NCI-H510A treated with DMSO at 0.1 percent for 48 hours (cell line): ENCODE measurements around the gene KLRF2.

Source experiments
- DNase-seq: peaks from one replicate; lab custom pipeline; 2025; lab: John Stamatoyannopoulos, UW

KLRF2 gene

DNA sequence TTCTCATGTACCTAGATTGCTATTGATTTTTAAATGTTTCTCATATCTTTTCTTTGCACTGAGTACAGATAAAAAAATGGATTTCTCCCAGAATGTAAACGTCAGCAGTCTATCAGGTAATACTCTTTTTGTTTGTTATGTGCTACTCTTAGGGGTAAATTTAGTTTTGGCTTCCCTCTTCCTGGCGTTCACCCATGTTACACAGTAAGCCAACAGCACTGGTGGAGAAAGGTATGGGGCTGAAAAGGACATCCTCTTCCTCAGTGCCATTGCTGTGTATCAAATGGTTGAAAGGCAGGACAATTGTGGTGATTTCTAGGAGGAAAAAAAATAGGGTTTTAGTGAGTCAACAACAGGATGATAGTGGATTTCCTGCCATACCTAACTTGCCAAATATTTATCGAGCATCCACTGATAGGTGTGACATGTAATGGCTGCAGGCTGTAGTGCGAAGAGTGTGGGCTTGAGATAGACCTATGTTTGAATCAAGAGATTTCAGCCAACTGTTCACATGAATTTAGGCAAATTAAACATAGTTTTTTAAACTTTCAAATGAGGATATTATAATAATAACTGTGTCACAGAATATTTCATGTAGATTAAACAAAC is 7.5 kb downstream of the KLRF2 start:
- no peak for DNase-seq

DNA sequence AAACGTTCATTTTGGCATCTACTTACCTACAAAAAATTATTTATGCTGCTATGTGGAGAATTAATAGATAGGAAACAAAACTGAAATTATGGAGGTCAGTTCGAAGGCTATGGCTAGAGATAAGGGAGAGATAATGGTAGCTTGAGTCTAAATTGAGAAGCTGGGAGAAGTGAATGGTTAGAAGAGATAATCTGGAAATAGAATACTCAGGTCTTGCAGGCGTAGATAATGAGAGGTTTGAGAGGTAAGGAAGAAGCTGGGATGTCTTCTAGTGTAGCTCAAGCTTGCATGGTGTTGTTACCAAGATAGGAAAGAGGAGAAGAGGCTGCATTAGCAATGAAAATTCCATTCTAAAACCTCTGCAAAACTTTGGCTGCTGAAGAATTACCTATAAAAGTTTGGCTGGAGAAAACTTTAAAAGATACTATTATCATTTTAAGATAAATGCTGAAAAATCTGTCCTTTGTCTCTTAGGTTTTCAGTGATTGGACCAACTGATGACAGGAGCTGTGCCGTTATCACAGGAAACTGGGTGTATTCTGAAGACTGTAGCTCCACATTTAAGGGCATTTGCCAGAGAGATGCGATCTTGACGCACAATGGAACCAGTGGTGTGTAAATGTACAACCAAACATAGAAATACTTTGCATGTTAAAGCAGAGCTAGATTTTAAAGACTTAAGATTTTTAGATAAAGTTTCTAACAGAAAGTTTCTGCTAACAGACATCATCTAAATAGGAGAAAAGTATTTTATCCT is 14.1 kb downstream of the KLRF2 start:
- no peak for DNase-seq

DNA sequence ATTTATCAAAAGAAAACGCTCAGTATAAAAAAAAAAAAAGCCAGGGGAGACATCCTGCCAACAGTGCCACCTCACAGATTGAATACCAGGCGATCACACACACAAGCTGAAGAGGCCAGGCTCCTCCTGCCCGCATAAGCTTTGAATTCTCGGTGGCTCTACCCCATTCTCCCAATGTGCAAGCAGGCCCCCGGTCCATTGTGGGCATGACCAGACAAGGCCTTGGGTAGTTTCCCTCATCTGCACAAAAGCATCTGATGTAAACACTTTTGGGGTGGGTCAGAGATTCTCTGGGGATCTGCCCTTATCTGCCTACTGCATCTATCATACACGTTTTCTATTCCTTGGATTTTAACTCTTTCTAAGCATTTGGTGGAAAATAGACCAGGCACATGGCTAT is 16.2 kb downstream of the KLRF2 start:
- no peak for DNase-seq

DNA sequence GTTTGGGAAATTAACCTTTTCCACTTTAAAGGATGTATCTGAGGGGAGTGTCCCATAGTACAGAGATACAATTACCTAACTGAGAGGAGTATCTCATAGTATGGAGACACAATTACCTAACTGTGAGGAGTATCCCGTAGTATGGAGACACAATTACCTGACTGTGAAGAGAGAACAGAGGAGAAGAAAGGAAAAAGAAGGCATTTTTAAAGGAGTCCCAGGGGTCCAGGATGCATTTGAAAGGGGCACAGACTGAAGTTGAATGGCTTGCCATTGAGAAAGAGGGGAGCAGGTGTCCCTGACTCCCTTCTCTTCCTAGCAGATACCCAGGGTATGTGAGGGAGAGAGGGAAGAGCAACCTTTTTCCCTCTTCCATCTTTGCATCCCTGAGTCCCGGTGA is 17.9 kb downstream of the KLRF2 start:
- no peak for DNase-seq

DNA sequence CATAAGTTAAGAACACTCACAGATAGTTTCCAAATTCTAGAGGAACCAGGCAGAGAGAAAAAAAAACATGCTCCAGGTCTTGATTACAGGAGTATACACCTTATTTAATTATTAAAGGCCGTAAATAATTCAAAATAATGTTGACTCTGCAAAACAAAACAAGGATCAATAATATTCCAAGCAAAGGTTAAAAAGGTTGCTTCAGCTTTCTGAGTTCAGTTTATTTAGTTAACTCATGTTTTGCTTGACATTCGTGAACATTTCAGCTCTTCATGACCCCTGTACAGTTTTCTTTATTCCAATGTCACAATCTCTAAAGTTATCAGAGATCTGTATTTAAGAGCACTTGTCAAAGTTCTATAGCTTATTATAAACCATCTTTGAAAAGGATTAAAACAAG is 19.6 kb downstream of the KLRF2 start:
- no peak for DNase-seq

DNA sequence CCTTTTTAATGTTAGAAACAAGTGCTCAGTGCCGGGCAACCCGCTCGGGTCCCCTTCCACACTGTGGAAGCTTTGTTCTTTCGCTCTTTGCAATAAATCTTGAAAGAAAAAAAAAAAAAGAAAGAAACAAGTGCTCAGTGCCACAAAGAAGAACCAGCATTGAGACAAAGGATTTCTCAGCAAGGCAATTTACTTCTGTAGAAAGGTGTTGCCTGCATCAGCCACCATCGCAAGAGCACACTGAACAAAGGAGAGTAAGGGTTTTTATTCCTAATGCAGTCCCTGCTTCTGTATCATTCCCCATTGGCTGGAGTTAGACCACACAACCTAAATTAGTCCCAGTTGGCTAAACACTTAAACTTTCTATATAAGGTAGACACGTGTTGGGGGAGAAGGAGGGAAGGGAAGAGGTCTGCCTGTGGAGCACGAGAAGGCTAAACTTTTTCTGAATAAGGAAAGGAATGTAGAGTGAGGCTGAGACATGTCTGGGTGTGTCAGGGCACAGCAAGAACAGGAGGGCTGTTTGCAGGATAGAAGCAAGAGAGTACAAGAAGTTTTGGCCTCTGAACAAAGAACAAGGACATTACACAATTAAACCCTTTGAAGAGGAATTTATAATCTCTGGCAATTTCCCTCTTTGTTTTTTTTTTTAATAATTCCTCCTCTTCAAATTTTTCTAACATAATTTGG is 21.4 kb downstream of the KLRF2 start:
- DNase-seq: no peak

DNA sequence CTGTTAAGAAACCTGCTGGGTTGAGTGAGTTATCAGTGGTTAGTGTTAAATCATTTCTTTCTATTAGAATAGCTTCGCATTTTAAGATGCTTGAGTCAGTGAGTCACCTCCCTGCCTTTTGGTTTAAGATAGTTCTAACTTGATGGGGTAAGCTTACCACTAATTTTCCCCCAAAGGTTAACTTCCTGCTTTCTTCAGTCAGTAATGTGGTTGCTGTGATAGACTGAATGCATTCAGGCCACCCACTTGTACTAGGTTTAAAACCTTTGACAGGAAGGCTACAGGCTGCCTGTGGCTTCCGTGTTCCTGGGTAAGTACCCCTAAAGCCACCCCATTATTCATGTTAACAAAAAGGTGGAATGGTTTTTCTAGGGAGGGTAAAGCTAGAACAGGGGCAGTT is 25.6 kb downstream of the KLRF2 start:
- DNase-seq: no peak

DNA sequence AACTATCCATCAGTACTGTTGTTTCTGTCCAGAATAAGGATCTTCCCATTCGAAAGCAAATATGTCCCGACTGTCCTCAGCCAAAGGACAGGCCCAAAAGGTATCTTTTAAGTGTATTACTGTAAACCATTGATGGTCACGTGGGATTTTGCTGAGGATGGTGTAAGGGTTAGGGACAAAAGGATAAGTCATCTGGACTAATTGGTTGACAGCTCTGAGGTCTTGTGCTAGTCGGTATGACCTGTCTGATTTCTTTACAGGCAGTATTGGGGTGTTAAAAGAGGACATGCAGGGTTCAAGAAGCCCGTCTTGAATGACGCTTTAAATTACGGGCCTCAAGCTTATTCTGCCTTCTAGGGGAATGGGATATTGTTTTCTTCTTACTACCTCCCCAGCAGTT is 26.5 kb downstream of the KLRF2 start:
- DNase-seq: no peak

DNA sequence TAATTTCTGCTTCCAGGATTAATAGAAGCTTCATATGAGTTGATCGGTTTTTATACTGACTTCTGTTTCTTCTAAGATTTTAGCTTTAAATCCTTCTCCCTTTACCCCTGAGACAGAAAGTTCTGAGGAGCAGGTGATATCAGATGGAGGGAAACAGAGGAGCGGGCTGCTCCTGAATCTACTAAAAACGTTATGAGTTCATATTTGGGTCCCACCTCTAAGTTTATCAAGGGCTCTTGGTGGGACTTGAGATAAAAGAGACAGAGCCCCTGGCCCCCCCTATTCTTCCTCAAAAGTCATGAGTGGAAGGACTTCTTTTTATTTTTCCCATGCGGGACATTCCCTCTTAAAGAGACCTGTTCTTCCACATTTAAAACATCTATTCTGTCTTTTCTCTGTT is 27.1 kb downstream of the KLRF2 start:
- DNase-seq: no peak

DNA sequence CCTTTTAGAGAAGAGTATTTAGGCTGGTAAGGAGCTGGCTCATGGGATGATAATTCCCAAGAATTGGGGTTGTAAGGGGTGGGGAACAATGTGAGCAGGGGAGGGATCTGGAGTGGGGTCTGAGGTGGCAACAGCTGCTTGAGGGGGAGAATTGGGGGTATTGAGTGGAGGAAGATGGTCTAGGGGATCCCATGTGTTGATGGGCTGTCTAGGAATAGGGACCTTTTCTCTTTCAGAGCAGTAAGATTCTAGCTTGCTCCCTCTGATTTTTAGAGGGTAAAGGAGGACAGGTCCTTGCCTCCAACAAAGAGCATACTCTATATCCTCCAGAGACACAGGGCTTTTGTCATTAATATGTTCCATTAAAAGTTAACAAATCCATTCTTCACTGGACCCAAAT is 28.4 kb downstream of the KLRF2 start:
- no peak for DNase-seq

DNA sequence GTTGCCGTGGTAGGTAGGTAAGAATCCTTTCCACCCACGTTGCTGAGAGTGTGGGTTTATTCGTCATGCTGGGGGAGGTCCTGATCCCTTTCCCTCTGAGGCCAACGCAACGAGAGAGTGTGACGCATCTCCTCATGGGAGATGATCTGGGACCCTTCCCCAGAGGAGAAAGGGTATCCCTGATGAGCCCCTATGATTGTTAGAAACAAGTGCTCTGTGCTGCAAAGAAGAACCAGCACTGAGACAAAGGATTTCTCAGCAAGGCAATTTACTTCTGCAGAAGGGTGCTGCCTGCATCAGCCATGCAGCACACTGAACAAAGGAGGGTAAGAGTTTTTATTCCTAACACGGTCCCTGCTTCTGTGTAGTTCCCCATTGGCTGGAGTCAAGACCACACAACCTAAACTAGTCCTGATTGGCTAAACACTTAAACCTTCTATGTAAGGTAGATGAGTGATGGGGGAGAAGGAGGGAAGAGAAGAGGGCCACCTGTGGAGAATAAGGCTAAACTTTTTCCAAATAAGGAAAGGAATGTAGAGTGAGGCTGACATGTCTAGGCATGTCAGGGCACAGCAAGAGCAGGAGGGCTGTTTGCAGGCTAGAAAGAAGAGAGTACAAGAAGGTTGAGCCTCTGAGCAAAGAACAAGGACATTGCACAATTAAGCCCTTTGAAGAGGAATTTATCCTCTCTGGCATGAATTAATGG is 29.6 kb downstream of the KLRF2 start:
- no peak for DNase-seq

DNA sequence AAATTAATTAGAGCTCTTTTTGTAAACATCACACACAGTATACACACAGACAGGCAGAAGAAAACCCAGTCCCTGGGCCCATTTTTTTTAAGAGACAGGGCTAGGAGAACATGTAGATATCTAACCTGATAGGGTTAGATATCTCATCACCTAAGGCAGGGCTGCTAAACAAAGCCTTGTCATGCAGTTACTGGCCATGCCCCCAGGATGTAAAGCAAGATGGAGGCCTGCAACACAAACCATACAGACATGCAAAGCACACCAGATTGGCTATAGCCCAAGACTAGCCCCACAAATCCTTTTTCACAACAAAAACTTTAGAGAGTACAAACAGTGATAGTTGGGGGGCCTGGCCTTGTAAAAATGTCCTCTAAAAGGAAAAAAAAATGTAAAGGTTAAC is 30.4 kb downstream of the KLRF2 start:
- no peak for DNase-seq

DNA sequence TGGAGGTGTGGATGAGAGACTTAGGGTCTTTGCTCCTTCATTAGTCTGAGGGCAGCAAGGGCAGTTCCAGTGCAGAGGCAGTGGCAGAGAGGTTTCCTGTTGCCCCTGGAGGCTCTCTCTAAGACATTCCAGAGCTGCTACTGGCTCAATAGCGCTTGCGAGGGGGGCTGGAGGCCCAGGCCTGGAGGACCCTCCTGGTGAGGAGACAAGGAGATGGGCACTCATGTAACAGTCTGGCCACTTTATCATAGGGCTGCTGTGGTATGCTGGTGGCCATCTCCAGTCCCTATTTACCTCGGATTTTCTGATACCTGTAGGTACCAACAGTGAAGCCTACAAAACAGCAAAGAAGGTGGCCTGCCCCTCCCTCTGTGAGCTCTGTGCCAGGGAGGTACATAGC is 38.2 kb downstream of the KLRF2 start:
- no peak for DNase-seq

DNA sequence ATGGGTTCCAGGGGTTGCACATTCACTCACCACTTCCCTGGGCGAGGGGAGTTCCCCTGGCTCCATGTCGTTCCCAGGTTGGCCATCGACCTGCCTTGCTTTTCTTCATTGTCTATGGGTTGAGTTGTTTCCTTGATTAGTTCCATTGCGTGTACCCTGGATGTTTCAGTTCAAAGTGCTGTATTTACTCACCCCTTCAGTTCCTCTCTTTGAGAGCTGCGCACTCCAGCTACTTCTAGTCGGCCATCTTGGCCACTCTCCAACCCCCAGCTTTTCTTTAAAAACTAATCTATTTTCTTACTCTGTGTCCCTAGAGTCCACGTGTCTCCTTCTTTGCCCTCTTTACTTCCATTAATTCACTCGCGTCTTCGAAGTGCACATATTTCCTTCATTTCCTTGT is 39.2 kb downstream of the KLRF2 start:
- DNase-seq: no peak

DNA sequence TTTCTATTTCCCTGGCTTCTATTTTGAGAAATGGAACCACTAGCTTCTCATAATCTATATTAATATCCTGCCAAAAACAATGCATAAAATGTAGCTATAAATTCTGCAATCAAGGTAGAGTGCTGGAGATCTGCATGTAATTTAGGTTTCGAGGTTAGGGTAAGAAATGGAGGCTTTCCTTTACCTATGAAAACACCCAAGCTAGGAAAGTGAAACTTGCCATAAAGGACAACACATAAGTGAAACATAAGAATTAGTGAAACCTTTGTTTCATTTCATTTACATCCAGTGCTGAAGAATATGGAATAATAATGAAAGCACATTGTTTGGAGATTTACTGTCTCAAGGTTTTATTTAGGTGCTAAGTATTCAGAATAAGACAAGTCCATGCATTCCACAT is 41.1 kb downstream of the KLRF2 start:
- no peak for DNase-seq

DNA sequence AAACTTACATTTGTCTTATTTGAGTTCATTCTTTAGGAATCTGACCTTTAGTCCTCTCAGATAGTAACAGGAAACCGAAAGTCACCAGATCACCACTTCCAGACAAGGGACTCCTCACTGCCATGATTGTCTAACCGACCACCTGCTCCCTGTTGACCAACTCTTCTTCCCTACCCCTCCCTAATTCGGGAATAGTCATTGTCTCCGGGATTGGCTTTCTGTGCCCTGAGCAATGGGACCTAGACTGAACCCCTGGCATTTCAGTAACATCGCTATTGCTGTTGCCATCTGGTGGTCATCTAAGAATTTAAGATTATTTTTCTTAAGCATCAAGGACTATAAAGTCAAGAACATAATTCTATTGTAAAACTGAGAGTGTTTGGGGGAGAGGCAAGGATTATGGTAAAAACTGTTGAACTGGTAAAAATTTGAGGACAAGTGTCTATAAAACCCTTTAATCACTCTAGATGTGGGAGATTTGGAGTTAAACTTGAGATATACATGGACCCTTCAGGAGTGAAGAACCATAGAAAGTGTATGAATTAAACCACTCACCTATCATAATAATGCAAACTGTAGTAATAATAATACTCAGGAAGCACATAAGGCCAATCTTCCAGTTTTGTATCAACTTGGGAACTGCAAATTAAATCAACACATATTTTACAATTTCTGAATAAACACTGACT is 44.6 kb downstream of the KLRF2 start:
- DNase-seq: peak; percentile 19

DNA sequence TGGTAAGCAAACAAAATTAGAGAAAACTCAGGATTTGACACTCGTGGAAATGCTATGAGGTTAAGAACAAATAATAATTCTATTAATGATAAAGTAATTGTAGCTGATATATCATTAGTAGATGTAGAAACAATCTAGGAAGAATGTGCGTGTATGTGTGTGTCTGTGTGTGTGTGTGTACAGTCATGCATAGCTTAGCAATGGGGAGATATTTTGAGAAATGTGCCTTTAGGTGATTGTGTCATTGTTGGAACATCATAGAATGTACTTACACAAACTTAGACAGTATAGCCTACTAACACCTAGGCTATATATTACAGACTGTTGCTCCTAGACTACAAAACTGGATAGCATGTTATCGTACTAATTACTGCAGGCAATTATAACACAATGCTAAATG is 45.6 kb downstream of the KLRF2 start:
- DNase-seq: no peak

DNA sequence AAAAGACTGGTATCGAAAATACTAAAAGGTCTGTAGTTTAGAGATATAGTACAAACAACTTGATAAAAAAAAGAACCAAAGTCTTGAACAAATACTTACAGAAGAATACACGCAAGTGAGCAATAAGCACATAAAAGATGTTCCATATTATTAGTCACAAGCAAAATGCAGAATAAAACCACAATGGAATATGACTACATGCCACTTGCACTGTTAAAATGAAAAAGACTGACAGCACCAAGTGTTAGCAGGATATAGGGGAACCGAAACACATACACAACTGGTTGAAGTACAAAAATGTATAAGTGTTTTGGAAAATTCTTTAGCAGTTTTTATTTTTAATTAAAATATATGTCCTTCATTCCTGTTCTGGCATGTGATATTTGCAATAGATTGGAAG is 47.3 kb downstream of the KLRF2 start:
- no peak for DNase-seq

DNA sequence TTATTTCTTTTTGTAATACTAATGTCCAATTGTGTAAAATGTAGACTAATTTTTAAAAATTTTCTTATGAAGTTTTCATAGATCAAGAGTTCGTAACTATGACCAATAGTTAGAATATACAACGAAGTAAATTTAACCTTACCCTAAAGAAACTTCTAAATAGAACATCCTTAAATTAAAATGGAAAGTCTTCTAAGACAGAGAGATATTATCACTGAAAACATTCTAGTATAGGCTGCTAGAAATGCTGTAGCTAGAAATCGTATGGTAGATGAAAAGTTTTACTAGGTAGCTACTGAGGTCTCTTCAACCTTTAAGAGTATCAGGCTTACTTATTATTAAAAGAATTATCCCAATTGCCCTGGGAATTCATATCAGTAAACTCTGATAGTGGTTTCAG is 50.0 kb downstream of the KLRF2 start:
- no peak for DNase-seq

DNA sequence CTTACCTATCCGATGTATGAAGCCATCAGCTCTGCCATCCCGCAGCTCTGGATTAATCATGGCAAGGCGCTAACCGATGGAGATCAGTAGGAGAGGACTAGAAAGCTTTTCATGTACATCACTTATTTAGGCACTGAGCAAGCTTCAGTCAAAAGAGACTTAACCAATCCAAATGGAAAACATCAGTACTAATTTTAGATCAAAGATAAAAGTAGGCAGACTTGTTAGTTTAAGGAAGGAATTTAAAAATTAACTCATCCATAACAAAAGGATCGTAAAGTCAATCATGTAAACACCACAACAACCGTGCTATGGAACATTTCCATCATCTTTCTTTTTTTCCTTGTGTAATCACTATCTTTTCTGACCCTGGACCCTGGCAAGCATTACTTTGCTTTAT is 51.0 kb downstream of the KLRF2 start, which contains the start of gene CLEC2A:
Gene CLEC2A, minus strand, starts transcription at position 101 of the 400 bp plus-strand sequence. Its CDS starts 41 bp downstream, at position 60.
- DNase-seq: no peak

DNA sequence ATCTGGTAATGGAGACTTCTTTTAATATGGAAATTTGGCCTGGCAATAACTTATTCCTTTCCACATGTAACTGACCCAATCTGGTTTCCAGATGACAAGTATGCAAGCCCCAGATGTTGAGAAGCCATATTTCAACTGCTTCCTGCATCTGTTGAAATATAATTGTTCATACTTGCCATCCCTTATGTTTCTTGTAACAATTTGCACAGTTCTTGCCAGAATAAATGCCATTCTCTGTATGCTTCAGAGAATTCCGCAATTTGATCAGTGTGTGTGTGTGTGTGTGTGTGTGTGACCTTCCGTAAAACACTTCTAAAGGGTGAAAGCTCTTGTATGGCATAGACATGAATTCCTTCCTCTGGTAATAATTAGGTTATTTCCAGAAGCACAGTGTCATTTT is 52.7 kb downstream of the KLRF2 start:
- DNase-seq: no peak

DNA sequence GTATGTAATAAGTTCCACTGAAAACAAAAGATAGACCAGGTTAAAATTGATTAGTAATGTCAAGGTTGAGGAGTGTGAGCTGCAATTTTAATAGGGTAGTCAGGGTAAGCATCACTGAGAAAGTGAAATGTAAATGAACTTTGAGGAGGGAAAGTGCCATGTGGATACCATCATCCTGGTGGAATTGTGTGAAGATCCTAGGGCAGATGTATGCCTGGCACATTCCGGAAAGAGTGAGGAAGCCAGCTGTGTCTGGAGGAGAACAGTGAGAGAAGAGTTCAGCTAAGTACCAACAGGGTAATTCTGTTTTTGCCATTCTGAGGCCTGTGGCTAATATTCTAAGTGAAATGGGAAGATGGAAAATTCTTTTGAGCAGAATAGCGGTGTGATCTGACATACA is 53.7 kb downstream of the KLRF2 start:
- DNase-seq: no peak
